Measurements from ENCODE around the gene FNIP2. TPM values are rescaled to one million over a fixed set of nuclear protein-coding genes. Genes with fewer than 3 reads are reported as not detected.

FNIP2 gene
- polyA plus RNA-seq, 3 donors from 2014 or later, result 2.2 to 4.6 (median 3.6) TPM

DNA sequence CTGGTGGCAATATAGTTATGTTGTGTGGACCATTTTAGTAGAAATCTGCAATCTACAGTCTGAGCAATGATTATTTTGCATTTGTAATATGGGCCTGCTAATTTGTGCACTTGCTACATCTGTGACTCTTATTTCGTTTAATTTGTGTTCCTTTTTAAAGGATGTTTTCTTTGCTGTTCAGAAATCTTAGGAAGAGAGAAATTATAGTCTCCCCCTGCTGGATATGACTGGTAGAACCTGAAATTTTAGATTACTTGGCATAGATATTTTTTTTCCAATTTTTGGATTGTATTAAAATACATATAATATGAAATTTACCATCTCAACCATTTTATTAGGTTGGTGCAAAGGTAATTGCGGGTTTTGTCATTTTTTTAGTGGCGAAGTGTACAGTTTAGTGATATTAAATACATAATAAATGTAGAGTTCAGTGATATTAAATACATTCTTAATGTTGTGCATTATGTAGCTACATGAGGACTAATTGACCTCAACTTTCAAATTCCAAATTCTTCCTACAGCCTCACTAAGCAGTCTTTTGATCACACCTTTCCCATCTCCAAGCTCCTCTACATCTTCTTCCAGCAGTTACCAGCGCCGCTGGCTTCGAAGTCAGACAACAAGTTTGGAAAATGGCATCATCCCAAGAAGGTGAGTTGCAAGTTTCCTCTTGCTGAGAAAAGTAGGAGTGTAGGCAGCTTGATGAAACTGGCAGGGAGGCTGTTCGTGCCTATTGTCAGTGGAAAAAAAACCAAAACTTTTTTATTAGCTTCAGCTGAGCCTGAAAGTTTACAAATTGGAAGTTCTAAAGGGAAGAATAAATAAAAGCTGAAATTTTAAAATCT, 82.2 kb downstream of the FNIP2 start:
- Mint-ChIP-seq H3K9me3 (no peaks in the 10 kb centered on the region), H3K27me3 (ENCODE audit: low read depth in 3 of 3) (peaks cover 0 to 2% (median 0%) of the 10 kb centered on the region in 3 donors), H3K4me1 (peaks cover 17 to 23% of the 10 kb centered on the region in 2 donors), H3K4me3 (no peak overlapping the region), H3K27ac (peak overlapping the region in 3 of 6 donors; percentile 1 to 60 (median 10)), H3K36me3 (peaks cover 4 to 14% (median 4%) of the 10 kb centered on the region in 3 donors)
- DNase-seq, result peak; percentile 25 to 35 (median 25)

DNA sequence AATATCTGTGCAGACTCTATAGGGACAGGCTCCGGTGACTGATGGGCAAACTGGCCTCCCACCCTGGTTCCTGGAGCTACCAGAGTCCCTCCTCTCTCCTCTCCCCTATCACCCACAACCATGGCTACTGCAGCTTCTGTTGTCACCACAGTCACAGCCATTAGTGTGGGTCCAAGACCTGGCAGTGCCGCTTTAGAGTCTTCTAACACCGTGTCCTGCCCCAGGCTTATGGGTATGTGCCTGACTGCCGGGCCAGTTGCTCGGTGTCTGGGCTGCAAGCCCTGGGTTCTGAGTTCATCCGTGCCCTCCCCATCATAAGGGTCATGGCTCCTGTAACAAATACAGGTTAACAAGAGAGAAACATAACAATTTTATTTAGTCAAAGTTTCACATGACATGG, 85.4 kb downstream of the FNIP2 start:
- no peak overlapping the region for H3K4me3 Mint-ChIP-seq
- H3K36me3 Mint-ChIP-seq, result peaks cover 4 to 11% (median 7%) of the 10 kb centered on the region in 3 donors
- H3K9me3 Mint-ChIP-seq, result no peaks in the 10 kb centered on the region
- H3K4me1 Mint-ChIP-seq, result peaks cover 14 to 18% of the 10 kb centered on the region in 2 donors
- peak overlapping the region in 1 of 6 donors; percentile 13 for H3K27ac Mint-ChIP-seq
- H3K27me3 Mint-ChIP-seq (ENCODE audit: low read depth in 3 of 3), result peaks cover 0 to 1% (median 0%) of the 10 kb centered on the region in 3 donors
- no peak for DNase-seq

- Mint-ChIP-seq H3K36me3 (peaks cover 19 to 29% (median 21%) of the 10 kb centered on the region in 3 donors), H3K27ac (peak overlapping the region in 2 of 6 donors; percentile 9 to 20), H3K9me3 (no peaks in the 10 kb centered on the region), H3K4me3 (no peak overlapping the region), H3K27me3 (ENCODE audit: low read depth in 3 of 3) (peaks cover 0 to 1% (median 0%) of the 10 kb centered on the region in 3 donors), H3K4me1 (peaks cover 0 to 5% of the 10 kb centered on the region in 2 donors)
- DNase-seq, result peak; percentile 12 to 50 (median 22)
Measured at GRCh38 chr4:158856852-158857251, 88.0 kb downstream of the FNIP2 start.

- DNase-seq, result no peak
- Mint-ChIP-seq H3K4me3 (no peak overlapping the region), H3K27me3 (ENCODE audit: low read depth in 3 of 3) (peaks cover 0 to 1% (median 0%) of the 10 kb centered on the region in 3 donors), H3K4me1 (peaks cover 0 to 5% of the 10 kb centered on the region in 2 donors), H3K36me3 (peaks cover 27 to 39% (median 29%) of the 10 kb centered on the region in 3 donors), H3K9me3 (no peaks in the 10 kb centered on the region), H3K27ac (no peak overlapping the region)
Measured at GRCh38 chr4:158857951-158858350, 89.1 kb downstream of the FNIP2 start.

DNA sequence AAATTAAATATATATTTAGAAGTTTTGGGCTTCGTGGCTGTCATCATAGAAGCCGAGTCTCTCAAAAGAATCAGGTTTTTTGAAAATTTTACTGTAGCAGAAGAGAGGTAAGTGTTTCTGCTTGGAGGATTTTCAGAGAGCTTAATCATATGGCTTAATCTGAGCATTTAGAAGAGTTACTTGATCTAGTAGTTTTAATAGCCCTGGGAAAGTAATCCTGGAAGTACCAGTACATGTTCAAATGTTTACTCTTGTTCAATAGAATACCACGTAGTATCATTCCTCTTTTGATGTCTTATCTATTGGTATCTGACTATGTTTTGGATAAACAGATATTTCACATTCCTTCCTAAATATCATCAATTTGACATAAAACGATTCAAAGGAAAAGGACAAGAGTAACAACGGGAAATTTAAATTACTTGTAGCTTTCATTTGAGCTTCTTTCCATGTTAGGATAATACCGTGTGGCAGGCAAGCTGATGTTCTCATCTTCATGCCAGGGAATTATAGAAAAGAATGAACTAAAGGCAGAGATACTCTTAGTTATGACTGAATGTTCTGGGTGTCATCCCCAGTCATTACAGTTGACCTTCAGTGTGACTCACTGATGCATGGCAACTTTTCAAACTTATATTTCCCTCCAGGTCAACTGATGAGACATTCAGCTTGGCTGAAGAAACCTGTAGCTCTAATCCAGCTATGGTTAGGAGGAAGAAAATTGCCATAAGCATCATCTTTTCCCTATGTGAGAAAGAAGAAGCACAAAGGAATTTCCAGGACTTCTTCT, 89.8 kb downstream of the FNIP2 start:
- peaks cover 0 to 5% of the 10 kb centered on the region in 2 donors for H3K4me1 Mint-ChIP-seq
- no peaks in the 10 kb centered on the region for H3K9me3 Mint-ChIP-seq
- no peak overlapping the region for H3K27ac Mint-ChIP-seq
- H3K4me3 Mint-ChIP-seq, result no peak overlapping the region
- peaks cover 0 to 1% (median 0%) of the 10 kb centered on the region in 3 donors for H3K27me3 Mint-ChIP-seq (ENCODE audit: low read depth in 3 of 3)
- H3K36me3 Mint-ChIP-seq, result peaks cover 27 to 40% (median 29%) of the 10 kb centered on the region in 3 donors
- DNase-seq, result no peak

DNA sequence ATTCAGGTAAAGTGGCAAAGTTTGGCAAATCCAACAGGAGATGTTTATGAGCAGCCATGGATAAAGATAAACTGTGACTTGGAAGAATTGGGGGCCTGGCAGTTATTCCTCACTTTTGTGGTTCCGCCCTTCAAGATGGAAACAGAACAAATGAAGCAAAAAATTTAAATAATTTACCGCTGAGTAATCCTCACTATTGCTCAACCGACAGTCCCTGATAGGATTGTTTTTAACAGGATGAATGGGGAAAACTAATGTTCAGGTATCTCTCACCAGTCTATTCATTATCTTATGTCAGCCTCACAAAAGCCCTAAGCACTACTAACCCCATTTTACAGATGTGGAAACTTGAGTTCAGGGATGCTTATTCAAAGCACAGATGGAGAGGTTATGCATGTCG, 90.8 kb downstream of the FNIP2 start:
- H3K4me1 Mint-ChIP-seq, result peaks cover 0 to 5% of the 10 kb centered on the region in 2 donors
- no peak overlapping the region for H3K4me3 Mint-ChIP-seq
- no peak for DNase-seq
- no peaks in the 10 kb centered on the region for H3K9me3 Mint-ChIP-seq
- no peak overlapping the region for H3K27ac Mint-ChIP-seq
- peaks cover 0 to 3% (median 1%) of the 10 kb centered on the region in 3 donors for H3K27me3 Mint-ChIP-seq (ENCODE audit: low read depth in 3 of 3)
- peaks cover 32 to 45% (median 33%) of the 10 kb centered on the region in 3 donors for H3K36me3 Mint-ChIP-seq

DNA sequence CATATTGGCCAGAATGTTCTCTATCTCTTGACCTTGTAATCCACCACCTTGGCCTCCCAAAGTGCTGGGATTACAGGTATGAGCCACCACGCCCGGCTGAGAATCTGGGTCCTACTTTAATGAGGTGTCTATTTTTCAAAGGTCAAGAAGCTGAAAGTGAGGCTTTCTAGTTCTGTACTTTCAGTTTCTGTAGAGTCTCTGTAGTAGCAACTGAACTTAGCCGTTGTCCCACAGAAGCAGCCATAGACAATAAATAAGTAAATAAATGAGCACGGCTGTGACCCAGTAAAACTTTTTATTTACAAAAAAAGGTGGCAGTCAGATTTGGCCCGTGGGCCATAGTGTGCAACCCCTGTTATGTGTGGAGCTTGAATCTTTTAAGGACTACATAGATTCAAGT, 92.0 kb downstream of the FNIP2 start:
- no peaks in the 10 kb centered on the region for H3K9me3 Mint-ChIP-seq
- H3K27me3 Mint-ChIP-seq (ENCODE audit: low read depth in 3 of 3), result peaks cover 0 to 3% (median 1%) of the 10 kb centered on the region in 3 donors
- H3K4me3 Mint-ChIP-seq, result no peak overlapping the region
- H3K4me1 Mint-ChIP-seq, result peaks cover 0 to 5% of the 10 kb centered on the region in 2 donors
- peaks cover 32 to 39% (median 36%) of the 10 kb centered on the region in 3 donors for H3K36me3 Mint-ChIP-seq
- peak overlapping the region in 1 of 6 donors; percentile 74 for H3K27ac Mint-ChIP-seq
- DNase-seq, result no peak

DNA sequence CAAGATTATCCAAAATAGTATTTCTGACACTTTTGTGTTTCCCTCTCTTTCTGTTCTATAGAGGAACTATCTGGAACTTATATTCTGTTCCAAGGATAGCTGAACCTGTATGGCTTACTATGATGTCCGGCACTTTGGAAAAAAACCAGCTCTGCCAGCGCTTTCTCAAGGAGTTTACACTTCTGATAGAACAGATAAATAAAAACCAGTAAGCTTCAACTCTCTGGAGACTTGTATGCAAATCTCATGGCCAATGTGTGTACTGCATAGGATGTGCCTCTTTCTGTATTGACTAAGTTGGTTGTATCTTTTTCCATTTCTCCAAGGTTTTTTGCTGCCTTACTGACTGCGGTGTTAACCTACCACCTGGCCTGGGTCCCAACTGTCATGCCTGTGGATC, 92.5 kb downstream of the FNIP2 start:
- no peak for DNase-seq
- peaks cover 32 to 37% (median 36%) of the 10 kb centered on the region in 3 donors for H3K36me3 Mint-ChIP-seq
- H3K9me3 Mint-ChIP-seq, result no peaks in the 10 kb centered on the region
- peak overlapping the region in 1 of 6 donors; percentile 74 for H3K27ac Mint-ChIP-seq
- no peak overlapping the region for H3K4me3 Mint-ChIP-seq
- peaks cover 0 to 3% (median 1%) of the 10 kb centered on the region in 3 donors for H3K27me3 Mint-ChIP-seq (ENCODE audit: low read depth in 3 of 3)
- H3K4me1 Mint-ChIP-seq, result peaks cover 0 to 5% of the 10 kb centered on the region in 2 donors

- H3K4me1 Mint-ChIP-seq, result peaks cover 0 to 5% of the 10 kb centered on the region in 2 donors
- H3K27ac Mint-ChIP-seq, result no peak overlapping the region
- DNase-seq, result no peak
- no peaks in the 10 kb centered on the region for H3K9me3 Mint-ChIP-seq
- H3K4me3 Mint-ChIP-seq, result no peak overlapping the region
- peaks cover 0 to 3% (median 0%) of the 10 kb centered on the region in 3 donors for H3K27me3 Mint-ChIP-seq (ENCODE audit: low read depth in 3 of 3)
- H3K36me3 Mint-ChIP-seq, result peaks cover 32 to 37% (median 36%) of the 10 kb centered on the region in 3 donors
Measured at GRCh38 chr4:158861766-158862165, 92.9 kb downstream of the FNIP2 start.

- Mint-ChIP-seq H3K27ac (no peak overlapping the region), H3K4me3 (no peak overlapping the region), H3K9me3 (no peaks in the 10 kb centered on the region), H3K4me1 (peaks cover 0 to 5% of the 10 kb centered on the region in 2 donors), H3K36me3 (peaks cover 42 to 51% (median 49%) of the 10 kb centered on the region in 3 donors), H3K27me3 (ENCODE audit: low read depth in 3 of 3) (peaks cover 0 to 3% (median 0%) of the 10 kb centered on the region in 3 donors)
- no peak for DNase-seq
Measured at GRCh38 chr4:158863296-158863695, 94.5 kb downstream of the FNIP2 start.

- no peak overlapping the region for H3K4me3 Mint-ChIP-seq
- DNase-seq, result no peak
- peaks cover 0 to 4% (median 3%) of the 10 kb centered on the region in 3 donors for H3K27me3 Mint-ChIP-seq (ENCODE audit: low read depth in 3 of 3)
- H3K27ac Mint-ChIP-seq, result no peak overlapping the region
- H3K9me3 Mint-ChIP-seq, result no peaks in the 10 kb centered on the region
- H3K36me3 Mint-ChIP-seq, result peaks cover 50 to 64% (median 51%) of the 10 kb centered on the region in 3 donors
- H3K4me1 Mint-ChIP-seq, result peaks cover 6 to 12% of the 10 kb centered on the region in 2 donors
Measured at GRCh38 chr4:158865520-158866177, 96.8 kb downstream of the FNIP2 start.

DNA sequence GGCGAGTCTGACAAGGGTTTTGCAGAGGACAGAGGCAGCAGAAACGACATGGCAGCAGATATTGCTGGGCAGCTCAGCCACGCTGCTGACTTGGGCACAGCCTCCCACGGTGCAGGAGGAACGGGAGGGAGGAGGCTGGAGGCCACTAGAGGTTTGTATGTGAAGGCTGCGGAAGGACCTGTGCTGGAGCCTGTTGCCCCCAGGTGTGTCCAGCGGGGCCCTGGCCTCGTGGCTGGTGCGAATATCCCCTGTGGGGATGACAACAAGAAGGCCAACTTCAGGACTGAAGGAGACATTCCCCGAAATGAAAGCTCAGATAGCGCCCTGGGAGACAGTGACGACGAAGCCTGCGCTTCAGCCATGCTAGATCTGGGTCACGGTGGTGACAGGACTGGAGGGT, 100.2 kb downstream of the FNIP2 start:
- no peak for DNase-seq
- Mint-ChIP-seq H3K27ac (peak overlapping the region in 1 of 6 donors; percentile 8), H3K4me1 (peaks cover 24 to 34% of the 10 kb centered on the region in 2 donors), H3K9me3 (no peaks in the 10 kb centered on the region), H3K4me3 (no peak overlapping the region), H3K27me3 (ENCODE audit: low read depth in 3 of 3) (peaks cover 3 to 5% (median 4%) of the 10 kb centered on the region in 3 donors), H3K36me3 (peaks cover 37 to 61% (median 46%) of the 10 kb centered on the region in 3 donors)

GRCh38 chr4:158869761-158870160, 100.9 kb downstream of the FNIP2 start:
- H3K4me3 Mint-ChIP-seq, result no peak overlapping the region
- DNase-seq, result no peak
- peak overlapping the region in 2 of 6 donors; percentile 31 to 78 for H3K27ac Mint-ChIP-seq
- H3K4me1 Mint-ChIP-seq, result peaks cover 26 to 37% of the 10 kb centered on the region in 2 donors
- H3K9me3 Mint-ChIP-seq, result no peaks in the 10 kb centered on the region
- H3K36me3 Mint-ChIP-seq, result peaks cover 32 to 56% (median 42%) of the 10 kb centered on the region in 3 donors
- H3K27me3 Mint-ChIP-seq (ENCODE audit: low read depth in 3 of 3), result peaks cover 0 to 6% (median 4%) of the 10 kb centered on the region in 3 donors
